K562 (cell line): Measurements from ENCODE around the gene LY6G6C. TPM values are rescaled to one million over a fixed set of nuclear protein-coding genes. Genes with fewer than 3 reads are reported as not detected.

Experiments
- ATAC-seq: fragments of 200-7000 bp; cut with Tn5 transposase; 3 replicates; pipeline ENCODE4 v1.9.1; 2020; ENCODE audit warnings: moderate library complexity
- BruUV-seq: library from RNA; stranded (reverse); fragments of 400-500 nt; replicated peaks from 2 replicates; lab custom pipeline; 2021; lab: Mats Ljungman, UMichigan
- CTCF ChIA-PET: fragments of 300-600 bp; formaldehyde crosslinking; extraction: SDS; loops from one replicate; lab custom pipeline; 2021; ENCODE audit warnings: low intra/inter-chr PET ratio; lab: Yijun Ruan, JAX
- POLR2A ChIA-PET: fragments of 300-600, 350-650 bp; sonication (Branson Sonifier 250); formaldehyde crosslinking; extraction: SDS; loops from one replicate; lab custom pipeline; 2021; ENCODE audit warnings: antibody characterized with exemption, inconsistent platforms; lab: Yijun Ruan, JAX
- DNase-seq, 4 experiments: peaks; one replicate each; pipeline versions ENCODE4 v3.0.0 to v3.0.0-alpha.2; 2011 to 2018; ENCODE audit warnings: low spot score in 3 of 4, mixed read lengths in 3 of 4; ENCODE audit errors: extremely low read depth in 1 of 4
- FAIRE-seq: peaks from 2 replicates; lab custom pipeline; 2011; peaks lifted over from hg19 to GRCh38; lab: Jason Lieb, UNC
- H2AFZ ChIP-seq: 2 replicates; pipeline ENCODE4 v1.6.0; 2011; ENCODE audit warnings: low read depth, low read length, control low read depth, inconsistent platforms
- H3K27ac ChIP-seq: fragments of 200-600 bp; 3 replicates; pipeline ENCODE4 v1.8.0; 2011; ENCODE audit warnings: low read depth, mild to moderate bottlenecking, control low read depth, inconsistent platforms, low read length, moderate library complexity, mixed read lengths; ENCODE audit errors: extremely low read depth
- H3K27me3 ChIP-seq, 2 experiments: fragments of 300-600 bp in 1 of 2; 2 replicates in 1 of 2; 3 replicates in 1 of 2; pipeline versions ENCODE4 v1.6.0 to v1.8.0; 2011; ENCODE audit warnings: inconsistent platforms in 2 of 2, low read length in 2 of 2, mild to moderate bottlenecking in 1 of 2, mixed read lengths in 1 of 2, moderate library complexity in 1 of 2; ENCODE audit not compliant: control insufficient read depth in 2 of 2, insufficient read depth in 2 of 2
- H3K36me3 ChIP-seq: fragments of 300-600 bp; 3 replicates; pipeline ENCODE4 v1.8.0; 2011; ENCODE audit warnings: mild to moderate bottlenecking, low read length, inconsistent platforms; ENCODE audit not compliant: control insufficient read depth, insufficient read depth
- H3K4me1 ChIP-seq, 2 experiments: fragments of 200-600 bp in 1 of 2; replicated peaks in 1 of 2; 2 replicates in 1 of 2; 3 replicates in 1 of 2; pipeline versions ENCODE4 v1.5.1 to v1.8.0; 2011; ENCODE audit warnings: inconsistent platforms in 2 of 2, low read length in 2 of 2, mild to moderate bottlenecking in 1 of 2, mixed read lengths in 1 of 2, moderate library complexity in 1 of 2; ENCODE audit not compliant: control insufficient read depth in 2 of 2, insufficient read depth in 2 of 2
- H3K4me2 ChIP-seq: 2 replicates; pipeline ENCODE4 v1.6.1; 2011; ENCODE audit warnings: low read length, control low read depth, inconsistent platforms, mixed read lengths; ENCODE audit not compliant: insufficient read depth
- H3K4me3 ChIP-seq: fragments of 200-600 bp; sonication (generic), shearing (Covaris generic); 2 replicates; pipeline ENCODE4 v1.5.1; 2016; ENCODE audit warnings: control low read depth, inconsistent platforms
- H3K79me2 ChIP-seq: fragments of 200-600 bp; 3 replicates; pipeline ENCODE4 v1.8.0; 2011; ENCODE audit warnings: low read length, inconsistent platforms; ENCODE audit not compliant: control insufficient read depth, insufficient read depth
- H3K9ac ChIP-seq, 2 experiments: 2 replicates each; pipeline versions ENCODE4 v1.6.0 to v1.6.1; 2011; ENCODE audit warnings: low read depth in 2 of 2, low read length in 2 of 2, control low read depth in 1 of 2, inconsistent platforms in 1 of 2, mild to moderate bottlenecking in 1 of 2, mixed read lengths in 1 of 2; ENCODE audit not compliant: insufficient read depth in 1 of 2
- H3K9me1 ChIP-seq: one replicate; pipeline ENCODE4 v1.6.0; 2011; ENCODE audit warnings: inconsistent platforms, mild to moderate bottlenecking, low read length, moderate library complexity; ENCODE audit not compliant: control insufficient read depth, insufficient read depth
- H3K9me3 ChIP-seq: replicated peaks from 2 replicates; pipeline ENCODE4 v1.5.1; 2011; ENCODE audit warnings: low read depth, low read length, inconsistent platforms; ENCODE audit not compliant: control insufficient read depth, insufficient read depth
- H4K20me1 ChIP-seq: replicated peaks from 2 replicates; pipeline ENCODE4 v1.6.1; 2011; ENCODE audit warnings: low read length, inconsistent platforms, mixed read lengths; ENCODE audit not compliant: control insufficient read depth, insufficient read depth
- ELK1 ChIP-seq: sonication (generic); formaldehyde crosslinking; IDR thresholded peaks from 2 replicates; pipeline ENCODE4 v1.8.1; 2022; ENCODE audit warnings: missing genetic modification reagents
- FOXP1 ChIP-seq: sonication (generic); formaldehyde crosslinking; IDR thresholded peaks from 2 replicates; pipeline ENCODE4 v1.8.0; 2022; ENCODE audit warnings: mild to moderate bottlenecking, missing genetic modification reagents
- SPI1 ChIP-seq: IDR thresholded peaks from 2 replicates; pipeline ENCODE4 v1.6.1; 2011; ENCODE audit warnings: low read depth, low read length, control low read depth, borderline replicate concordance
- TARDBP ChIP-seq: fragments of 450-650 bp; IDR thresholded peaks from 2 replicates; pipeline ENCODE4 v1.6.1; 2016
- USF1 ChIP-seq: sonication (generic); formaldehyde crosslinking; IDR thresholded peaks from 2 replicates; pipeline ENCODE4 v1.9.0; 2022; ENCODE audit warnings: mild to moderate bottlenecking, missing genetic modification reagents
- ZBTB1 ChIP-seq: sonication (generic); formaldehyde crosslinking; IDR thresholded peaks from 2 replicates; pipeline ENCODE4 v1.8.1; 2023; ENCODE audit warnings: missing genetic modification reagents, low read depth, mild to moderate bottlenecking, borderline replicate concordance
- ZBTB17 ChIP-seq: fragments of 450-650 bp; formaldehyde crosslinking; IDR thresholded peaks from 2 replicates; pipeline ENCODE4 v1.4.0; 2020; ENCODE audit warnings: mild to moderate bottlenecking
- ZNF778 ChIP-seq: fragments of 450-650 bp; formaldehyde crosslinking; IDR thresholded peaks from 2 replicates; pipeline ENCODE4 v1.4.0; 2020; ENCODE audit warnings: mild to moderate bottlenecking, moderate library complexity
- WGBS: fragments of 100-300 bp; shearing (Covaris generic); methylation state at CpG from one replicate; pipeline ENCODE4 v1.1.6; 2016; ENCODE audit warnings: low coverage, mixed read lengths; ENCODE audit not compliant: insufficient coverage; ENCODE audit errors: missing lambda C conversion rate; 5-methylcytosine and 5-hydroxymethylcytosine counted together
- in situ Hi-C: fragments of 300-500 bp; cut with MboI; formaldehyde crosslinking; loops from 4 replicates; pipeline ENCODE4 v1.15.0; 2018; ENCODE audit warnings: inconsistent platforms, mixed read lengths
- intact Hi-C: fragments of 100-400 bp; cut with micrococcal nuclease; formaldehyde crosslinking; loops from 2 replicates; pipeline ENCODE4 v1.14.2; 2022
- polyA plus RNA-seq, 8 experiments: library from polyadenylated mRNA; depleted of rRNA in 4 of 8; stranded (reverse) in 5 of 8; unstranded in 3 of 8; fragments of >200 nt; fragmentation: Nextera tagmentation in 2 of 8; fragmentation: Illumina TruSeq in 1 of 8; extraction: Ambion mirVana in 2 of 8; extraction: Trizol in 1 of 8; gene quantifications; 2 replicates each; pipeline versions ENCODE4 v1.2.1 to v1.2.3, GENCODE V29; 2011 to 2014; ENCODE audit warnings: inconsistent platforms in 1 of 8, missing spikeins in 1 of 8
- total RNA-seq, 7 experiments: library from RNA; depleted of rRNA in 6 of 7; stranded (reverse); fragments of >200 nt in 6 of 7; fragmentation: Illumina TruSeq in 2 of 7; extraction: Trizol in 2 of 7; gene quantifications; 2 replicates each; pipeline versions ENCODE4 v1.2.1 to v1.2.3, GENCODE V29; 2011 to 2021; ENCODE audit warnings: low replicate concordance in 1 of 7

Gene LY6G6C
- total and polyA plus RNA-seq, 9 of the 15 experiments (the other 6 are each of a cell fraction or from before 2014, with no cell fraction given): 0.06 to 0.20 TPM; not detected in 7

- 48% methylated on average over 3 of the region's 3 CpGs for WGBS
- Histone ChIP-seq H3K27me3 (no peaks in the 10 kb centered on the region), H3K4me2 (no peak overlapping the region), H3K36me3 (peaks cover 13% of the 10 kb centered on the region; the same call in 1 of the 3 replicates), H3K4me3 (no peak overlapping the region), H2AFZ (no peak overlapping the region), H3K9ac (peak overlapping the region in 1 of 2 experiments; percentile 27; a peak in 1 of 4 replicates), H3K27ac (no peak overlapping the region), H3K79me2 (no peaks in the 10 kb centered on the region), H3K4me1 (peaks cover 32 to 38% of the 10 kb centered on the region in 2 experiments), H3K9me3 (no peaks in the 10 kb centered on the region), H3K9me1 (peaks cover 1% of the 10 kb centered on the region), H4K20me1 (no peaks in the 10 kb centered on the region)
- TF ChIP-seq USF1: peak; percentile 29; the same call in 1 of the 2 replicates
- TF ChIP-seq ZBTB1: 0 out of 2 replicates have a peak, but pooled peaks have one; percentile 9
- TF ChIP-seq SPI1: no peak
- 0 out of 2 replicates have a peak, but pooled peaks have one; percentile 12 for TF ChIP-seq FOXP1 (CRISPR knock-in tag)
- no peak for TF ChIP-seq ZBTB17 (CRISPR knock-in tag)
- TF ChIP-seq ZNF778 (CRISPR knock-in tag): no peak
- TF ChIP-seq TARDBP: no peak
- TF ChIP-seq ELK1 (CRISPR knock-in tag): peak; percentile 54; the same call in 1 of the 2 replicates
- ATAC-seq (no peak), FAIRE-seq (no peak), DNase-seq (no peak)
- POLR2A ChIA-PET: interaction anchor here (0.6 to 15.0 kb wide), 11 partner anchors 10 to 366 kb away, joined by 3 to 236 read pairs (median 5); partner anchors contain the start of genes ABHD16A, CLIC1, CSNK2B and DDAH2
- in situ Hi-C loops: no loop called here
- intact Hi-C loops: no loop called here
- CTCF ChIA-PET: no interaction called here
- BruUV-seq: no TSS peak
Measured at GRCh38 chr6:31722173-31722572, 627 bp upstream of the LY6G6C start.
